Hematopoietic multipotent progenitor cell treated with erythropoietin and hydrocortisone succinate and interleukin-3 and kit ligand, for 6 days (in vitro differentiated cells): Measurements from ENCODE around the gene CPM.
"Not testable (repeated sequence)": the region's sequence is repeated elsewhere in the genome, so short reads cannot be mapped to it uniquely, and the experiment has no call there.

Experiments
- DNase-seq: peaks from one replicate; pipeline ENCODE4 v3.0.0-alpha.2; 2015

The CPM gene

GRCh38 chr12:68823696-68824095, 109.3 kb downstream of the CPM start:
- DNase-seq, result no peak

- DNase-seq, result no peak
Observed at GRCh38 chr12:68821357-68822188, 111.4 kb downstream of the CPM start.

- not testable (repeated sequence) for DNase-seq
Observed at GRCh38 chr12:68819481-68819880, 113.5 kb downstream of the CPM start.

- DNase-seq, result no peak
Observed at GRCh38 chr12:68815928-68816800, 116.8 kb downstream of the CPM start.

GRCh38 chr12:68815232-68815927, 117.6 kb downstream of the CPM start:
- DNase-seq, result no peak

GRCh38 chr12:68814490-68815231, 118.3 kb downstream of the CPM start:
- DNase-seq, result no peak

GRCh38 chr12:68813242-68813593, 119.8 kb downstream of the CPM start:
- no peak for DNase-seq

- peak; percentile 41 for DNase-seq
Observed at GRCh38 chr12:68812553-68813241, 120.3 kb downstream of the CPM start.

GRCh38 chr12:68811573-68811972, 121.4 kb downstream of the CPM start:
- not testable (repeated sequence) for DNase-seq

GRCh38 chr12:68810027-68810389, 123.0 kb downstream of the CPM start:
- DNase-seq, result not testable (repeated sequence)

GRCh38 chr12:68809190-68810026, 123.6 kb downstream of the CPM start:
- DNase-seq, result no peak

- peak; percentile 87 for DNase-seq
Observed at GRCh38 chr12:68808388-68809189, 124.4 kb downstream of the CPM start.

GRCh38 chr12:68807576-68808387, 125.2 kb downstream of the CPM start, which contains the start of gene MDM2:
MDM2 (plus strand) TSS chr12:68808177; CDS start chr12:68808478, 301 bp downstream.
- DNase-seq, result peak; percentile 96

- not testable (repeated sequence) for DNase-seq
Observed at GRCh38 chr12:68807274-68807575, 125.7 kb downstream of the CPM start.

- DNase-seq, result no peak
Observed at GRCh38 chr12:68806488-68807237, 126.3 kb downstream of the CPM start.

- no peak for DNase-seq
Observed at GRCh38 chr12:68805592-68806120, 127.3 kb downstream of the CPM start.

- DNase-seq, result no peak
Observed at GRCh38 chr12:68804657-68805591, 128.0 kb downstream of the CPM start.
